NT2/D1 (cell line): ENCODE measurements around the gene EIF2A.

Experiments used
- SUZ12 ChIP-seq: IDR thresholded peaks from 2 replicates; pipeline ENCODE4 v1.6.1; 2011; ENCODE audit not compliant: insufficient read length, insufficient read depth; ENCODE audit errors: extremely low read depth
- YY1 ChIP-seq: IDR thresholded peaks from 2 replicates; pipeline ENCODE4 v1.6.1; 2011; ENCODE audit not compliant: insufficient read length, insufficient read depth
- ZNF274 ChIP-seq: IDR thresholded peaks from 2 replicates; pipeline ENCODE4 v1.6.1; 2011; ENCODE audit warnings: mild to moderate bottlenecking, low read depth, low read length

DNA sequence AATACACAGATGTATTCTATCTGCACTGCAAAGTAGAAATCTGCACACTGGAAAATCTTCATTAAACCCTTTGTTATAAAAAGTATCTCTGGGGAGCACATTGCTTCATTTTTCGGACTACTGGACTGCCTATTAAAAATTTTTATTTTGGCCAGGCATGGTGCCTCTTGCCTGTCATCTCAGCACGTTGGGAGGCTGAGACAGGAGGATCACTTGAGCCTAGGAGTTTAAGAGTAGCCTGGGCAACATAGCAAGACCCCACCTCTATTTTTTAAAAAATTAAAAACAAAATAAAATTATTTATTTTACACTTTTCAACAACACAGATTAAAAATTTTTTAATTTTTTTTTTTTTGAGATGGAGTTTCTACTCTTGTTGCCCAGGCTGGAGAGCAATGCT is 6.3 kb upstream of the EIF2A start:
- TF ChIP-seq YY1 (no peak), SUZ12 (no peak), ZNF274 (no peak)
